Kidney (tissue), 14 donors: ENCODE results near the gene CHAMP1. TPM values are rescaled to one million over a fixed set of nuclear protein-coding genes. Genes with fewer than 3 reads are reported as not detected.

ENCODE experiments used
- DNase-seq, 5 donors: peaks; one replicate each; pipeline ENCODE4 v3.0.0-alpha.2; 2013 to 2020
- FAIRE-seq: peaks from 2 replicates; lab custom pipeline; 2012; peaks lifted over from hg19 to GRCh38; lab: Jason Lieb, UNC
- H3K27ac ChIP-seq, 2 donors: one replicate each; pipeline ENCODE4 v1.7.0; 2013; ENCODE audit warnings: low read depth in 2 of 2, low read length in 2 of 2, inconsistent platforms in 1 of 2
- H3K27me3 ChIP-seq: one replicate; pipeline ENCODE4 v1.7.1; 2013; ENCODE audit warnings: low read length, inconsistent platforms; ENCODE audit not compliant: control insufficient read depth, insufficient read depth
- H3K36me3 ChIP-seq, 3 donors: one replicate each; pipeline versions ENCODE4 v1.7.0 to v1.7.1; 2013; ENCODE audit warnings: low read length in 3 of 3, control low read depth in 1 of 3, inconsistent platforms in 1 of 3; ENCODE audit not compliant: insufficient read depth in 3 of 3, control insufficient read depth in 2 of 3
- H3K4me1 ChIP-seq, 3 donors: one replicate each; pipeline versions ENCODE4 v1.7.0 to v1.7.1; 2013; ENCODE audit warnings: low read length in 3 of 3, inconsistent platforms in 1 of 3, low read depth in 1 of 3; ENCODE audit not compliant: control insufficient read depth in 2 of 3, insufficient read depth in 2 of 3
- H3K4me3 ChIP-seq, 3 donors: one replicate each; pipeline versions ENCODE4 v1.7.0 to v1.8.1; 2013; ENCODE audit warnings: low read length in 3 of 3, control low read depth in 1 of 3, inconsistent platforms in 1 of 3
- H3K9ac ChIP-seq, 3 donors: one replicate each; pipeline versions ENCODE4 v1.7.0 to v1.7.1; 2013; ENCODE audit warnings: low read length in 3 of 3, control low read depth in 1 of 3, inconsistent platforms in 1 of 3
- H3K9me3 ChIP-seq, 3 donors: one replicate each; pipeline versions ENCODE4 v1.7.0 to v1.7.1; 2013; ENCODE audit warnings: low read length in 3 of 3, control low read depth in 1 of 3, inconsistent platforms in 1 of 3; ENCODE audit not compliant: control insufficient read depth in 2 of 3, insufficient read depth in 1 of 3
- CTCF ChIP-seq: IDR thresholded peaks from 3 replicates; pipeline ENCODE4 v1.5.1; 2012; ENCODE audit warnings: mild to moderate bottlenecking, moderate library complexity, borderline replicate concordance; ENCODE audit not compliant: insufficient read depth; ENCODE audit errors: extremely low read depth
- intact Hi-C: fragments of 100-400 bp; cut with DNase I; formaldehyde crosslinking; loops from one replicate; pipeline ENCODE4 v1.11.1; 2022
- polyA plus RNA-seq: library from polyadenylated mRNA; stranded (reverse); fragments of 350-450 nt; fragmentation: Illumina TruSeq; extraction: RNeasy Lipid Tissue Mini Kit (QIAGEN cat#74804); gene quantifications from one replicate; pipeline ENCODE4 v1.2.3, GENCODE V29; 2014; ENCODE audit warnings: low read depth, low replicate concordance; ENCODE audit not compliant: insufficient read depth
- total RNA-seq: library from RNA; stranded (reverse); fragmentation: NEBNext Ultra II Directional; extraction: Animal tissue kit (Norgen Biotek cat#: 25700); gene quantifications from one replicate; pipeline ENCODE4 v1.2.1, GENCODE V29; 2021
- donor health status: control.
- donor health status: control.
- donor health status: control.
- donor health status: control.
- donor health status: control.
- donor health status: DM: yes; HTN: yes; CAD: no.
- donor health status: Normal renal cell carcinoma (clear cell type).

CHAMP1 gene
- total and polyA plus RNA-seq, 2 donors from 2014 or later = 5.8 to 23.3 TPM

GRCh38 chr13:114272977-114273376 lies 41.3 kb upstream of the CHAMP1 start:
- Histone ChIP-seq H3K27ac (no peak overlapping the region), H3K9ac (no peak overlapping the region), H3K27me3 (no peaks in the 10 kb centered on the region), H3K9me3 (no peaks in the 10 kb centered on the region), H3K36me3 (peaks cover 3 to 32% (median 22%) of the 10 kb centered on the region in 3 donors), H3K4me3 (no peak overlapping the region), H3K4me1 (no peaks in the 10 kb centered on the region)
- FAIRE-seq (no peak), DNase-seq (no peak)
- no peak for TF ChIP-seq CTCF
- intact Hi-C loops = no loop called here

DNA sequence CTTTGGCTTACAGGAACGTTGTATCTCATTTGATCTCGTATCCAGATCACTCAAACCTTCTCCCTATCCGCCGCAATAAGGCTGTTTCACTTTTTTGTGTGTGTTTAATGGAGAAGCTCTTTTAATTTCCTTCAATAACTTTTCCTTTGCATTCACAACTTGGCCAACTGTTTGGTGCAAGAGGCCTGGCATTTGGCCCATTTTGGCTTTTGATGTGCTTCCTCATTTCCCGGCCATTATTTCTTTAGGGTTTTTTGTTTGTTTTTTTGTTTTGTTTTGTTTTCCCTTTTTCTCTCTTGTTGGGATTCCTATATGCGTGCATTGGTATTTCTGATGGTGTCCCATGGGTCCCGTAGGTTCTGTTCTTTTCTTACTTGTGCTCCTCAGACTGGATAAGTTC lies 39.0 kb upstream of the CHAMP1 start:
- no peaks in the 10 kb centered on the region for H3K27me3 ChIP-seq
- DNase-seq = no peak

GRCh38 chr13:114279146-114279545 lies 35.2 kb upstream of the CHAMP1 start:
- H3K9ac ChIP-seq = no peak overlapping the region
- H3K36me3 ChIP-seq = peaks cover 0 to 8% (median 5%) of the 10 kb centered on the region in 3 donors
- peaks cover 2 to 17% (median 2%) of the 10 kb centered on the region in 3 donors for H3K4me1 ChIP-seq
- H3K27me3 ChIP-seq = no peaks in the 10 kb centered on the region
- intact Hi-C loops = no loop called here
- DNase-seq = no peak
- H3K9me3 ChIP-seq = no peaks in the 10 kb centered on the region
- no peak for TF ChIP-seq CTCF
- H3K4me3 ChIP-seq = no peak overlapping the region
- no peak overlapping the region for H3K27ac ChIP-seq
- no peak for FAIRE-seq

More for the DNA sequence above, 39.0 kb upstream of the CHAMP1 start:
- no peak for FAIRE-seq
- H3K9me3 ChIP-seq = no peaks in the 10 kb centered on the region
- peaks cover 0 to 19% (median 16%) of the 10 kb centered on the region in 3 donors for H3K36me3 ChIP-seq
- H3K27ac ChIP-seq = no peak overlapping the region
- intact Hi-C loops = no loop called here
- no peak overlapping the region for H3K9ac ChIP-seq
- peaks cover 2 to 12% (median 2%) of the 10 kb centered on the region in 3 donors for H3K4me1 ChIP-seq
- TF ChIP-seq CTCF = no peak
- H3K4me3 ChIP-seq = no peak overlapping the region
